ENCODE measurements around the gene IL1F10. TPM values are rescaled to one million over a fixed set of nuclear protein-coding genes. Genes with fewer than 3 reads are reported as not detected.

IL1F10 gene
- total RNA-seq, 1 donor from 2014 or later, result not detected

- ATAC-seq, result no peak
- DNase-seq, result no peak
- intact Hi-C loops (cut with micrococcal nuclease), result no loop called here
These were observed 35.5 kb downstream of the IL1F10 start for GRCh38 chr2:113103277-113103676.

GRCh38 chr2:113104054-113104611 is 36.4 kb downstream of the IL1F10 start:
- intact Hi-C loops (cut with micrococcal nuclease), result no loop called here
- ATAC-seq, result no peak
- no peak for DNase-seq

- DNase-seq, result no peak
- intact Hi-C loops (cut with micrococcal nuclease), result no loop called here
- ATAC-seq, result no peak
These were observed 37.4 kb downstream of the IL1F10 start for GRCh38 chr2:113105047-113105785.

GRCh38 chr2:113111121-113111520 is 43.4 kb downstream of the IL1F10 start:
- DNase-seq (no peak), ATAC-seq (no peak)
- intact Hi-C loops (cut with micrococcal nuclease), result no loop called here

- ATAC-seq, result no peak
- intact Hi-C loops (cut with micrococcal nuclease), result no loop called here
- no peak for DNase-seq
These were observed 44.1 kb downstream of the IL1F10 start for GRCh38 chr2:113111823-113112287.

- DNase-seq (no peak), ATAC-seq (no peak)
- intact Hi-C loops (cut with micrococcal nuclease), result no loop called here
These were observed 44.7 kb downstream of the IL1F10 start for GRCh38 chr2:113112441-113112840.

- intact Hi-C loops (cut with micrococcal nuclease), result no loop called here
- ATAC-seq, result no peak
These were observed 45.1 kb downstream of the IL1F10 start for GRCh38 chr2:113112871-113113270.

GRCh38 chr2:113113807-113114206 is 46.0 kb downstream of the IL1F10 start:
- ATAC-seq (no peak), DNase-seq (no peak)
- intact Hi-C loops (cut with micrococcal nuclease), result no loop called here

More at GRCh38 chr2:113112871-113113270, 45.1 kb downstream of the IL1F10 start:
- no peak for DNase-seq

- intact Hi-C loops (cut with micrococcal nuclease), result no loop called here
- ATAC-seq, result no peak
- no peak for DNase-seq
These were observed 46.6 kb downstream of the IL1F10 start for GRCh38 chr2:113114224-113114945.

- intact Hi-C loops (cut with micrococcal nuclease), result no loop called here
- DNase-seq, result no peak
- ATAC-seq, result no peak
These were observed 47.2 kb downstream of the IL1F10 start for GRCh38 chr2:113114996-113115395.

GRCh38 chr2:113116100-113116958 is 48.6 kb downstream of the IL1F10 start:
- intact Hi-C loops (cut with micrococcal nuclease), result no loop called here
- DNase-seq (no peak), ATAC-seq (no peak)

GRCh38 chr2:113117541-113118262 is 49.9 kb downstream of the IL1F10 start:
- no peak for DNase-seq
- intact Hi-C loops (cut with micrococcal nuclease), result no loop called here
- peak; percentile 25 for ATAC-seq

GRCh38 chr2:113118263-113118657 is 50.5 kb downstream of the IL1F10 start:
- DNase-seq (no peak), ATAC-seq (no peak)
- intact Hi-C loops (cut with micrococcal nuclease), result no loop called here

- no peak for DNase-seq
- intact Hi-C loops (cut with micrococcal nuclease), result no loop called here
- no peak for ATAC-seq
These were observed 51.3 kb downstream of the IL1F10 start for GRCh38 chr2:113119111-113119510.

GRCh38 chr2:113120861-113121260 is 53.1 kb downstream of the IL1F10 start:
- intact Hi-C loops (cut with micrococcal nuclease), result no loop called here
- no peak for ATAC-seq

GRCh38 chr2:113122364-113122763 is 54.6 kb downstream of the IL1F10 start:
- intact Hi-C loops (cut with micrococcal nuclease), result no loop called here
- ATAC-seq (no peak), DNase-seq (no peak)

More at GRCh38 chr2:113120861-113121260, 53.1 kb downstream of the IL1F10 start:
- DNase-seq, result no peak

GRCh38 chr2:113123726-113124125 is 56.0 kb downstream of the IL1F10 start:
- DNase-seq (no peak), ATAC-seq (peak; percentile 47)
- intact Hi-C loops (cut with micrococcal nuclease), result no loop called here

- DNase-seq (no peak), ATAC-seq (peak; percentile 46)
- intact Hi-C loops (cut with micrococcal nuclease), result no loop called here
These were observed 56.6 kb downstream of the IL1F10 start for GRCh38 chr2:113124181-113124961.
